ENCODE results near the gene TDRD12.
"Not testable (repeated sequence)": the region's sequence is repeated elsewhere in the genome, so short reads cannot be mapped to it uniquely, and the experiment has no call there.

The TDRD12 gene

GRCh38 chr19:32748497-32748896 is 28.9 kb downstream of the TDRD12 start:
- peak; percentile 27 for DNase-seq (ENCODE audit: low spot score)

DNA sequence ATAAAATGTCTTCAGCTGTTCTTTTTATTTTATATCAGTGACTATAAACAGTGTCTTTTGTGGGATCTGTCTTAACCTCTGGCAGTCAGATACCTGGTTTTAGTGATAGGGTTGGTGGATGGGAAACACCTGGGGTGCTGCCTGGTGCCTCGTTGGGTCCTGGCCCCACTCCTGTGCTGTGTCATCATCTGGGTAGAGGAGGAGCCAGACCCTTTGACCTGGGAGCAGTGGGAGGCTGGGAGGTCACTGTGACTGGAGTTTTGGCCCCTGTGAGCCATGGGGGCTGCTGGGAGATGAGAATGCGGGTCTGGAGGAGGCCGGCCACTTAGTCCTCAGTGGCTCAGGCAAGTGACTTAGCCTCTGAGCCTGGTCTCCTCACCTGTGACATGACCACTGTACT is 29.4 kb downstream of the TDRD12 start:
- no peak for DNase-seq (ENCODE audit: low spot score)

DNA sequence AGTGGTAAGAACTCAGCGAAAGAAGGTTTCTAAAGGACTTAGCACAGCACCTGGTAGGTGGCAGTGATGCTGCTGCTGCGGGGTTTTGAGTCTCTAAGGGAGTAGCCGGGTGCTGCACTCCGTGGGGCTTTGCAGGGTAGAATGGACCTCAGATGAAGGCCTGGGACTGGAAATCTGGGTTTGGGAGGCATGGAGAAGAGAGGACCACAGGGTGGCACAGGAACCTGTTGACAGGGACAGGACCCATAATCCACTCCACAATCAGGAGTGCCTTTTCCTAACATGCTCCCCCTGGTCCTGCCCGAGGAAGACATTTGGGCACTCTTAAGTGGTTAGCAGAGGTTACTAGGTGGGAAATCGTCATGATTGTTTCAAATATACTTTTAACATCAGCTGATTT is 29.8 kb downstream of the TDRD12 start:
- DNase-seq (ENCODE audit: low spot score) = no peak

- DNase-seq (ENCODE audit: low spot score) = no peak
Observed at GRCh38 chr19:32750441-32751055, 31.0 kb downstream of the TDRD12 start.

DNA sequence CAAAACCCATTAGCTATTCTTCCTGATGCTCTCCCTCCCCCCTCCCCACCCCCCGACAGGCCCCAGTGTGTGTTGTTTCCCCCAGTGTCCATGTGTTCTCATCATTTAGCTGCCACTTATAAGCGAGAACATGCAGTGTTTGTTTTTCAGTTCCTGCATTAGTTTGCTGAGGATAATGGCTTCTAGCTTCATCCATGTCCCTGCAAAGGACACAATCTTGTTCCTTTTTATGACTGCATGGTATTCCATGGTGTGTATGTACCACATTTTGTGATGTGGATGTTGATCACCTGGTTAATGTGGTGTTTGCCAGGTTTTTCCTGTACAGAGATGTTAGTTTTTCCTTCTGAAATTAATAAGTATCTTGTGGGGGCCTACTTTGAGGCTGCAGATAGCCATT is 31.5 kb downstream of the TDRD12 start:
- DNase-seq (ENCODE audit: low spot score) = no peak

DNA sequence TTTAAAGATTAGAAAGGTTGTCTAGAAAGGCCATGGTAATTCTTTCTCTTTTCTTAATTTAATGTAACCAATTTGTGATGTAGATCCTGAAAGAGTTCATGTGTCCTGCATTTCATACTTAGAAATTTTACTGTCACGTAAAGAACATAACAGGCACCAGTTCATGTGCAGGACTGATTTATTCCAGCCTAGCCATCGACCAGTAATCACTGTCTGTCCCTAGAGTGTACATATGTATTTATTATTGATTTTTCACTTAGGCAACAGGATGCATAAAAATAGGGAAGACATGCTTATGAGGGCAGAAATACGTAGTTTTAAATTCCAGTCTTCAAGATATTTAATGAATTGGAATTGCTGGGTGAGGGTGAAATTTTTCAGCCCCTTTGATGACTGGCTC is 37.6 kb downstream of the TDRD12 start:
- DNase-seq (ENCODE audit: low spot score) = no peak

- not testable (repeated sequence) for DNase-seq (ENCODE audit: low spot score)
Observed at GRCh38 chr19:32765365-32765764, 45.8 kb downstream of the TDRD12 start.

DNA sequence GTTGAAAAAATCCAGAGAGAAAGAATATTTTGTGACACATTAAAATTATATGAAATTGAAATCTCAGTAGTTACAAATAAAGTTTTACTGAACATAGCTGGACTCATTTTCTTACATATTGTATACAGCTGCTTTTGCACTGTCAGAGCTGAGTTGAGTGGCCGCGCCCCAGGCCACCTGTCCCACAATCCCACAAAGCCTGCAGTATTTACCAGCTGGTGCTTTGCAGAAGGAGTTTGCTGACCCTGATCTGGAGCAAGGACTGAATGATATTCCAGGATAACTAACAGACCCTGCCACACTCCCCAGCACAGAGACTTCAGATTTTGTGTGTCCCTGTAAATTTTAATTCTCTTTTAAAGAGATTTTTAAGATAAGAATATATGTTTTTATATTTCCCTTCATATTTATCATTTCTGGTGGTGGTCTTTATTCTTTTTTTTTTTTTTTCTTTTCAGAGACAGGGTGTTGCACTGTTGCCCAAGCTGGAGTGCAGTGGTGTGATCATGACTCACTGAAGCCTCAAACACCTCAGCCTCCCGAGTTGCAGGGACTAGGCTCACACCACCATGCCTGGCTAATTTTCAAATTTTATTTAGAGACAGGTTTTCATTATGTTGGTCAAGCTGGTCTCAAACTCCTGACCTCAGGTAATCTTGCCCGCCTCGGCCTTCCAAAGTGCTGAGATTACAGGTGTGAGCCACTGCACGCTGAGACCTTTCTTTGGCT is 48.5 kb downstream of the TDRD12 start:
- DNase-seq (ENCODE audit: low spot score) = no peak

GRCh38 chr19:32771596-32771995 is 52.0 kb downstream of the TDRD12 start:
- DNase-seq (ENCODE audit: low spot score) = no peak

DNA sequence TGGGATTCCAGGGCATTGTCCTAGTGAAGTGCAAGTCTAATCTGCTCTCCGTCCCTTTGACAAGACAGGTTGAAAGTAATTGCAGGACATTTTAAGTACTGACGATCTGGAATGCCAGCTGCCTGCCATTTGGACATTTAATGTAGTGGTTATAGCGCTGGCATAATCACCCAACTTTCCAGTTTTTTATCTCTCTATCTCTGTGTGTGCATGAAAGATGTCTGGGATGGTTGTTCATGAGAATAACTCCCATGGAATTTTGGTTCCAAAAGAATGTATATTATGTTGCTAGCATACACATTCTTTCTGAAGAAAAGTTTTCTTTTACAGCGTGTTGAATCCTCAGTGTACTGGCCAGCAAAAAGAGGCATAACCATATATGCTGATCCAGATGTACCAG is 53.6 kb downstream of the TDRD12 start:
- no peak for DNase-seq (ENCODE audit: low spot score)

DNA sequence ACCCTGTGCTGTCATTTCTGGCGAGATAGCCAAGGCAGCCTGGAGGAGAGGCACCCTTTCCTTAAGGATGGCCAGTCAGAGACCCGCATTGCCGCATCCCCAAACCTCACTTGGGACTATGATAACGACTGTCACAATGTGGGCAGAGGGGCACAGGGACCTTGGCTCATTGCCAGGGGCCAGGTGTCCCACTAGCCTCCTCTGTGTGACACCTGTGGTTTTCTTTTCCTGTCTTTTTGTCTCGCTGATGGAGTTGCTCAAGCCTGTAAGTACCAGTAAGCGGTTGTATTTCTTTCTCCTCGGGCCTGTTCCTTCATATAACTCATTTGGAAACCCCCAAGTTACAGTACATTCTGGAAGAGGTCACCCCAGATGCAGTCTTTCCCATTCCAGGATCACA is 59.5 kb downstream of the TDRD12 start:
- no peak for DNase-seq (ENCODE audit: low spot score)

- no peak for DNase-seq (ENCODE audit: low spot score)
Observed at GRCh38 chr19:32781280-32781679, 61.7 kb downstream of the TDRD12 start.

DNA sequence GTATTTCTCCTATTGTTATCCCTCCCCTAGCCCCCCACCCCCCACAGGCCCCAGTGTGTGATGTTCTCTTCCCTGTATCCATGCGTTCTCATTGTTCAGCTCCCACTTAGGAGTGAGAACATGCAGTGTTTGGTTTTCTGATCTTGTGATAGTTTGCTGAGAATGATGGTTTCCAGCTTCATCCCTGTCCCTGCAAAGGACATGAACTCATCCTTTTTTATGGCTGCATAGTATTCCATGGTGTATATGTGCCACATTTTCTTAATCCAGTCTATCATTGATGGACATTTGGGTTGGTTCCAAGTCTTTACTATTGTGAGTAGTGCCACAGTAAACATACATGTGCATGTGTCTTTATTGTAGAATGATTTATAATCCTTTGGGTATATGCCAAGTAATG is 62.5 kb downstream of the TDRD12 start:
- not testable (repeated sequence) for DNase-seq (ENCODE audit: low spot score)

DNA sequence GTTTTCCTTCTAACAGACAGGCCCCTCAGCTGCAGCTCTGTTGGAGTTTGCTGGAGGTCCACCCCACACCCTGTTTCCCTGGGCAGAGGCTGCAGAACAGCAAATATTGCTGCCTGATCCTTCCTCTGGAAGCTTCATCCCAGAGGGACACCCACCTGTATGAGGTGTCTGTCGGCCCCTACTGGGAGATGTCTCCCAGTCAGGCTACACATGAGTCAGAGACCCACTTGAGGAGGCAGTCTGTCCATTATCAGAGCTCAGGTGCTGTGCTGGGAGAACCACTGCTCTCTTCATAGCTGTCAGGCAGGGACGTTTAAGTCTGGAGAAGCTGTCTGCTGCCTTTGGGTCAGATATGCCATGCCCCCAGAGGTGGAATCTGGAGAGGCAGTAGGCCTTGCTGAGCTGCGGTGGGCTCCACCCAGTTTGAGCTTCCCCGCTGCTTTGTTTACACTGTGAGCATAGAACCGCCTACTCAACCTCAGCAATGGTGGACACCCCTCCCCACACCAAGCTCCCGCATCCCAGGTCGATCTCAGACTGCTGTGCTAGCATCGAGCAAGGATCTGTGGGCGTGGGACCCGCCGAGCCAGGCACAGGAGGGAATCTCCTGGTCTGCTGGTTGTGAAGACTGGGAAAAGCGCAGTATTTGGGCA is 67.7 kb downstream of the TDRD12 start:
- DNase-seq (ENCODE audit: low spot score) = not testable (repeated sequence)

DNA sequence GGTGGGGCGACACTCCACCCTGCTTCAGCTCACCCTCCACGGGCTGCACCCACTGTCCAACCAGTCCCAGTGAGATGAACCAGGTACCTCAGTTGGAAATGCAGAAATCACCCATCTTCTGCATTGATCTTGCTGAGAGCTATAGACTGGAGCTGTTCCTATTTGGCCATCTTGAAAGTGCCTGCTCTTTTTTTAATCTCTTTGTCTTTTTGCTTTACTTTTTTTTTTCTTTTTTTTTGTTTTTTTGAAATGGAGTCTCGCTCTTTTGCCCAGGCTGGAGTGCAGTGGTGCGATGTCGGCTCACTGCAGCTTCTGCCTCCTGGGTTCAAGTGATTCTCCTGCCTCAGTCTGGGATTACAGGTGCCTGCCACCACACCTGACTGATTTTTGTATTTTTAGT is 68.3 kb downstream of the TDRD12 start:
- DNase-seq (ENCODE audit: low spot score) = not testable (repeated sequence)

DNA sequence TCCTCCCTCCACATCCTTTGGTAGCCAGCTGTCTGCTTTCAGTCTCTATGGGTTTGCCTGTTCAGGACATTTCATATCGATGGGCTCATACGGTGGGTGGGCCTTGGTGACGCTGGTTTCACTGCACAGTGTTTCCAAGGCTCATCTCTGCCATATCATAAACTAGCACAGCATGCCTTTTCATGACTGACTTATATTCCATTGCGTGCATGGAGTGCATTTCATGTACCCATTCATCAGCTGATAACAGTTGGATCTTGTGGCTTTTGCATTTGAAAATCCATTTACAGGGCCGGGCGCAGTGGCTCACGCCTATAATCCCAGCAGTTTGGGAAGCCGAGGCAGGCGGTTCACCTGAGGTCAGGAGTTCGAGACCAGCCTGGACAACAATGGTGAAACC is 69.9 kb downstream of the TDRD12 start:
- no peak for DNase-seq (ENCODE audit: low spot score)

DNA sequence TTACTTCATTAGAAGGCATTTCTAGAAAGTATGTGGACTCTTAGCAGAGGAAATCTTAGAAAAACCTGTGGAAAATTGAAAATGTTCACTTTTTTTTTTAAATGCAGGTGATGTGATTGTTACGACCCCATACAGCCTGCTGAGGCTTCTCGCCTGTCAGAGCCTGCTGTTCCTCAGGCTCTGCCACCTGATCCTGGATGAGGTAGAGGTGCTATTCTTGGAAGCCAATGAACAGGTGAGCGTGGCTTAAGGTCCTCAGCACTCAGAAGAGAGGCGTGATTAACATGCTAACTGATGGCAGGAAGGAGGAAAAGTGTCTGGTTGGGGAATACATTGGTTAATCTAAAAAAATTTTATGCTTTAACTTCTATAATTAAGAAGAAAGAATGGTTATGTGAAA is 78.6 kb downstream of the TDRD12 start:
- DNase-seq (ENCODE audit: low spot score) = no peak

- DNase-seq (ENCODE audit: low spot score) = no peak
Observed at GRCh38 chr19:32800191-32800590, 80.6 kb downstream of the TDRD12 start.

DNA sequence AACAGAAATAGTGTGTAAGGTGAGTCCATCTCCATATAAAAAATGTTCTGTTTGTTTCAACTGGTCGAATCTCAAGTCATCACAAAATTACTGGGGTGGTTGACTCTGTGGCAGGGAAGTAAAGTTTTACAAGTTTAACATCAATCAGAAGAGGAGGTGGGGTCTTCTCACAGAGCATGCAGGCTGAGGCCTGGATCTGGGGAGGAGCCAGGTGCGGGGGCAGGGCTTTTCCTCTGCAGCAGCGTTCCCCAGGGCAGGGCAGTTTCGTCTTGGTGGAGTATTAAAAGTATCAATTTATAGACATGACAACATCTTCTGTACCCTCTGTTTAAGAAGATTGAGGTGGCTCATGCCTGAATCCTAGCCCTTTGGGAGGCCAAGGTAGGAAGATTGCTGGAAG is 81.2 kb downstream of the TDRD12 start:
- DNase-seq (ENCODE audit: low spot score) = no peak

DNA sequence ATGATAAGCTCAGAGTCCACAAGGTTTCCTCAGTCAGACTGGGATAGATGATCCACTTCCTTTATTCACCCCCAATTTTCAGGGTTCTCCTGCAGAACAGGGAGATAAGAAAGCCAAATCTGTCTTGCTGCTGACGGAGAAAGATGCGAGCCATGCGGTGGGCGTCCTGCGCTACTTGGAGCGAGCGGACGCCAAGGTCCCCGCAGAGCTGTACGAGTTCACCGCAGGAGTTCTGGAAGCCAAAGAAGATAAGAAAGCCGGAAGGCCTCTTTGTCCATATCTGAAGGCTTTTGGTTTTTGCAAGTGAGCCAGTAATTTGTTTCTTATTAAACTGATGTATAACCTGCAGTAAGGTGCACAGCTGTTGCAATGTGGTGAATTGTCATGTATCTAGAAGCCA is 83.3 kb downstream of the TDRD12 start:
- no peak for DNase-seq (ENCODE audit: low spot score)

DNA sequence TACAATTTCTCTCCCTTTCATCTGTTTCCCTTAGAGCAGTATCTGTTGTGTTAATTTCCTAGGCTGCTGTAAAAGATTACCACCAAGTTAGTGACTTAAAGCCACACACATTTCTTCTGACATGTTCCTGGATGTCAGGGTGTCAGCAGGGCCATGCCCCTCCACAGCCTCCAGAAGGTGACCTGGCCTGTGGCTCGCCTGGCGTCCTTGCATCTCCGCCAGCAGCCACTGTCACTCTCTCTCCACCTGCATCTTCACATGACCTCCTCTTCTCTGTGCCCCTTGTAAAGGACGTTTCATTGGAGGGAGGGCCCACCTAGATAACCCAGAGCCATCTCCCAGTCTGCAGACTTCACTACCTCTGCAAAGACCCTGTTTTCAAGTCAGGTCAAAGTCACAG is 88.7 kb downstream of the TDRD12 start:
- DNase-seq (ENCODE audit: low spot score) = no peak

GRCh38 chr19:32809254-32809653 is 89.7 kb downstream of the TDRD12 start:
- no peak for DNase-seq (ENCODE audit: low spot score)

DNA sequence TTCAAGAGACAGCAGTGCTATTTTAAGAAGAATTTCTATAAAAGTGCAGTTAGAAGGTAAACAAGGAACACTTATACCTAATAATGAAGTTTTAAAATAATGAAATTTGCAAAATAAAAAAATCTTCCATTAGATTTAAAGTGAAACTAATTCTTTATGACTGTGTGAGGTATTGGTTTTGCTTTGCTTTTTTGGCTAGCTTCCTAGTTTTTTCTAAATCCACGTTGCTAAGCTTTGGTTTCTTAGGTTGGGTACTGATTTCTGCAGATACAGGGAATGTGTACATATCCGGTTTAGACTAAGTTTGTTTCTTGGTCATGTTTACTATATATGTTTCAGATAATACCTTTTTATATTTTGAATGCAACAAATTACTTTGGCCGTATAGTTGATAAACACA is 90.2 kb downstream of the TDRD12 start:
- no peak for DNase-seq (ENCODE audit: low spot score)

GRCh38 chr19:32810452-32810851 is 90.9 kb downstream of the TDRD12 start:
- DNase-seq (ENCODE audit: low spot score) = no peak
